MM.1S (cell line): ENCODE results near the gene PDIA4.

Experiments used
- EZH2 ChIP-seq: fragments of 300-600 bp; sonication (generic); optimal IDR thresholded peaks from 2 replicates; pipeline ENCODE3; 2017; ENCODE audit warnings: low read depth, mild to moderate bottlenecking, antibody characterized with exemption, low read length, mixed read lengths
- TF ChIP-seq, protein P1 (sequence below): fragments of 300-600 bp; sonication (generic); IDR thresholded peaks from 2 replicates; pipeline ENCODE4 v1.5.1; 2016; ENCODE audit warnings: antibody characterized with exemption, low read length, mixed read lengths

DNA sequence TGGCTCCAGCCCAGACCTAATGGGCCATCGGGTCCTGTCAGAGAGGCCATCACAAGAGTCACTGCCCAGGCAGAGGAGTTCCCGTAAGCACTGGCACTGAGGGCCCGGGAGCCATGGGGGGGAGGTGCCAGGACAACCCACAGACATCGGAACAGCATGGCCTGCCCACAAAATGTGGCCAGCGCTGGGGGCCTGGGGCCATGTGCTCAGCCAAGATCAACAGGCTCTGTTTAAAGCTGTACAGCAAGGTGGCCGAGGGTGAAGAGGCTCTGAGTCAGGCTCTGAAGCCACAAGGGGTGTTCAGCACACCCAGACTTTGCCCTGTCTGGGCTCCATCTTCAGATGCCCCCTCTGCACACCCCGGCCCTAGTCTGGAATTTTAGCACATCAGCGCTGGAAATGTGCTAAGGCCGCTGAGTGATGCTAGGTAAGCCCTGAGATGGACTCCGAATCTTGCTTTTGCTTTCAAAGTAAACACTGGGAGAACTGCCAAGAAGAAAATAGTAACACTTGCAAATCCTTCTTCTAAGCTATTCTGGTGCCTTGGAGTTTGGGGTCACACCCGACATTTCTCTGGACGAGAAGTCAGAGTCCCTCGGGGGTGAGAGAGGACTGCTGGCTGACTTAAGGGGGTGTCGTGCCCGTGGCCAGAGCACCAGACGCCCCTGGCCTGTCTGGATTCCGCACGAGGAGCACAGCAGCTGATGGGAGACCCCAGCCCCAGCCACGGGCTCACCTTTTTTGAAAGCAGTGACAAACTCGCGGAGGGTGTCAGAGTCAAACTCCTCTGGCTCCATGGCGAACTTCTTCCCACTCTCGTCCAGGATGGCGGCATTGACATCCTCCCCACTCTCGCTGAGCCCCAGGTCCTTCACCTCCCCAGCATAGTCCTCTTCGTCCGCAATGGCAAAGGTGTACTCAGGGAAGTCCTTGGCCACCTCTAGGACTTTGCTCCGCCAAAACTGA, 23.6 kb downstream of the PDIA4 start:
- TF ChIP-seq, protein P1, sequence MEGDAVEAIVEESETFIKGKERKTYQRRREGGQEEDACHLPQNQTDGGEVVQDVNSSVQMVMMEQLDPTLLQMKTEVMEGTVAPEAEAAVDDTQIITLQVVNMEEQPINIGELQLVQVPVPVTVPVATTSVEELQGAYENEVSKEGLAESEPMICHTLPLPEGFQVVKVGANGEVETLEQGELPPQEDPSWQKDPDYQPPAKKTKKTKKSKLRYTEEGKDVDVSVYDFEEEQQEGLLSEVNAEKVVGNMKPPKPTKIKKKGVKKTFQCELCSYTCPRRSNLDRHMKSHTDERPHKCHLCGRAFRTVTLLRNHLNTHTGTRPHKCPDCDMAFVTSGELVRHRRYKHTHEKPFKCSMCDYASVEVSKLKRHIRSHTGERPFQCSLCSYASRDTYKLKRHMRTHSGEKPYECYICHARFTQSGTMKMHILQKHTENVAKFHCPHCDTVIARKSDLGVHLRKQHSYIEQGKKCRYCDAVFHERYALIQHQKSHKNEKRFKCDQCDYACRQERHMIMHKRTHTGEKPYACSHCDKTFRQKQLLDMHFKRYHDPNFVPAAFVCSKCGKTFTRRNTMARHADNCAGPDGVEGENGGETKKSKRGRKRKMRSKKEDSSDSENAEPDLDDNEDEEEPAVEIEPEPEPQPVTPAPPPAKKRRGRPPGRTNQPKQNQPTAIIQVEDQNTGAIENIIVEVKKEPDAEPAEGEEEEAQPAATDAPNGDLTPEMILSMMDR: no peak
- TF ChIP-seq EZH2: no peak
